Measurements from ENCODE around the gene SLC48A1. TPM values are rescaled to one million over a fixed set of nuclear protein-coding genes. Genes with fewer than 3 reads are reported as not detected.
A peak's percentile ranks its signal among the peaks of the same experiment; 100 is the strongest.

Gene SLC48A1
- total RNA-seq, 4 donors from 2014 or later, result 18.9 to 35.4 (median 25.4) TPM

GRCh38 chr12:47783024-47783755, 10.2 kb downstream of the SLC48A1 start:
- Histone ChIP-seq H3K4me1 (peaks cover 31 to 88% (median 37%) of the 10 kb centered on the region in 3 donors), H3K36me3 (peaks cover 41 to 80% (median 45%) of the 10 kb centered on the region in 3 donors), H3K27me3 (no peaks in the 10 kb centered on the region), H3K4me3 (no peak overlapping the region), H3K27ac (peak overlapping the region; percentile 74 to 86 (median 84)), H3K9me3 (no peaks in the 10 kb centered on the region)
- no peak for DNase-seq
- intact Hi-C loops (cut with DNase I), result no loop called here
- TF ChIP-seq CTCF (IDR thresholded peaks at IDR 0.05), result no peak
- TF ChIP-seq POLR2A (IDR thresholded peaks at IDR 0.05), result no peak
- WGBS, 2 donors, result 59 to 67% methylated on average over 6 to 13 of the region's 17 CpGs

GRCh38 chr12:47783821-47784819, 11.1 kb downstream of the SLC48A1 start:
- H3K36me3 ChIP-seq, result peaks cover 46 to 89% (median 49%) of the 10 kb centered on the region in 3 donors
- H3K27me3 ChIP-seq, result no peaks in the 10 kb centered on the region
- H3K4me3 ChIP-seq, result no peak overlapping the region
- DNase-seq, result no peak
- TF ChIP-seq POLR2A (IDR thresholded peaks at IDR 0.05) (no peak), CTCF (IDR thresholded peaks at IDR 0.05) (no peak)
- intact Hi-C loops (cut with DNase I), result no loop called here
- H3K4me1 ChIP-seq, result peaks cover 25 to 79% (median 27%) of the 10 kb centered on the region in 3 donors
- H3K27ac ChIP-seq, result peak overlapping the region; percentile 74 to 86 (median 84)
- H3K9me3 ChIP-seq, result no peaks in the 10 kb centered on the region
- WGBS, 2 donors, result 83 to 88% methylated on average over 8 to 12 of the region's 20 CpGs

GRCh38 chr12:47785036-47785886, 12.2 kb downstream of the SLC48A1 start:
- Histone ChIP-seq H3K9me3 (no peaks in the 10 kb centered on the region), H3K27me3 (no peaks in the 10 kb centered on the region), H3K4me3 (no peak overlapping the region), H3K4me1 (peaks cover 24 to 68% (median 27%) of the 10 kb centered on the region in 3 donors), H3K36me3 (peaks cover 57 to 95% (median 60%) of the 10 kb centered on the region in 3 donors), H3K27ac (peak overlapping the region; percentile 26 to 84 (median 50))
- WGBS, 2 donors, result 92 to 93% methylated on average over 3 to 6 of the region's 15 CpGs
- intact Hi-C loops (cut with DNase I), result no loop called here
- DNase-seq, result no peak
- TF ChIP-seq CTCF (IDR thresholded peaks at IDR 0.05) (no peak), POLR2A (IDR thresholded peaks at IDR 0.05) (no peak)

GRCh38 chr12:47785887-47786661, 13.0 kb downstream of the SLC48A1 start:
- H3K9me3 ChIP-seq, result no peaks in the 10 kb centered on the region
- peak overlapping the region; percentile 26 to 84 (median 50) for H3K27ac ChIP-seq
- peaks cover 60 to 95% (median 63%) of the 10 kb centered on the region in 3 donors for H3K36me3 ChIP-seq
- no peak for DNase-seq
- no peak overlapping the region for H3K4me3 ChIP-seq
- H3K4me1 ChIP-seq, result peaks cover 23 to 60% (median 26%) of the 10 kb centered on the region in 3 donors
- H3K27me3 ChIP-seq, result no peaks in the 10 kb centered on the region
- WGBS, 2 donors, result 46 to 76% methylated on average over 3 to 7 of the region's 11 CpGs
- TF ChIP-seq CTCF (IDR thresholded peaks at IDR 0.05) (no peak), POLR2A (IDR thresholded peaks at IDR 0.05) (no peak)
- intact Hi-C loops (cut with DNase I), result no loop called here
